SK-N-SH (cell line): Measurements from ENCODE around the gene PRELID3B.

Experiments used
- CHD2 ChIP-seq: fragments of 150-350 bp; IDR thresholded peaks from 2 replicates; pipeline ENCODE4 v1.6.1; 2018; ENCODE audit warnings: low read length; ENCODE audit not compliant: partially characterized antibody
- EZH2phosphoT487 ChIP-seq: fragments of 200-600 bp; sonication (generic); IDR thresholded peaks from 2 replicates; pipeline ENCODE4 v1.6.1; 2017; ENCODE audit warnings: low read depth, mixed run types, mild to moderate bottlenecking, antibody characterized with exemption, moderate library complexity, borderline replicate concordance
- ZBTB33 ChIP-seq: IDR thresholded peaks from 2 replicates; pipeline ENCODE4 v1.4.0; 2012; ENCODE audit warnings: low read depth, borderline replicate concordance
- TF ChIP-seq, protein P1 (sequence below): fragments of 200-600 bp; sonication (generic); IDR thresholded peaks from 2 replicates; pipeline ENCODE4 v1.6.1; 2017; ENCODE audit warnings: antibody characterized with exemption, mild to moderate bottlenecking, moderate library complexity
- TF ChIP-seq, protein P2 (sequence below): IDR thresholded peaks from 2 replicates; pipeline ENCODE4 v1.6.1; 2012; ENCODE audit warnings: mild to moderate bottlenecking, low read depth, low read length, moderate library complexity
- TF ChIP-seq, protein P3 (sequence below): IDR thresholded peaks from 2 replicates; pipeline ENCODE4 v1.4.0; 2012; ENCODE audit warnings: low read depth
- TF ChIP-seq, protein P4 (sequence below): fragments of 150-350 bp; IDR thresholded peaks from 2 replicates; pipeline ENCODE4 v1.6.1; 2016; ENCODE audit warnings: mild to moderate bottlenecking, low read depth, low read length
- TF ChIP-seq, protein P5 (sequence below): fragments of 150-350 bp; IDR thresholded peaks from 2 replicates; pipeline ENCODE4 v1.6.1; 2017; ENCODE audit warnings: antibody characterized with exemption, low read length, low read depth, borderline replicate concordance

- TF ChIP-seq EZH2phosphoT487 (no peak), CHD2 (no peak), ZBTB33 (no peak)
- TF ChIP-seq, protein P1, sequence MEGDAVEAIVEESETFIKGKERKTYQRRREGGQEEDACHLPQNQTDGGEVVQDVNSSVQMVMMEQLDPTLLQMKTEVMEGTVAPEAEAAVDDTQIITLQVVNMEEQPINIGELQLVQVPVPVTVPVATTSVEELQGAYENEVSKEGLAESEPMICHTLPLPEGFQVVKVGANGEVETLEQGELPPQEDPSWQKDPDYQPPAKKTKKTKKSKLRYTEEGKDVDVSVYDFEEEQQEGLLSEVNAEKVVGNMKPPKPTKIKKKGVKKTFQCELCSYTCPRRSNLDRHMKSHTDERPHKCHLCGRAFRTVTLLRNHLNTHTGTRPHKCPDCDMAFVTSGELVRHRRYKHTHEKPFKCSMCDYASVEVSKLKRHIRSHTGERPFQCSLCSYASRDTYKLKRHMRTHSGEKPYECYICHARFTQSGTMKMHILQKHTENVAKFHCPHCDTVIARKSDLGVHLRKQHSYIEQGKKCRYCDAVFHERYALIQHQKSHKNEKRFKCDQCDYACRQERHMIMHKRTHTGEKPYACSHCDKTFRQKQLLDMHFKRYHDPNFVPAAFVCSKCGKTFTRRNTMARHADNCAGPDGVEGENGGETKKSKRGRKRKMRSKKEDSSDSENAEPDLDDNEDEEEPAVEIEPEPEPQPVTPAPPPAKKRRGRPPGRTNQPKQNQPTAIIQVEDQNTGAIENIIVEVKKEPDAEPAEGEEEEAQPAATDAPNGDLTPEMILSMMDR, result no peak
- TF ChIP-seq, protein P2, sequence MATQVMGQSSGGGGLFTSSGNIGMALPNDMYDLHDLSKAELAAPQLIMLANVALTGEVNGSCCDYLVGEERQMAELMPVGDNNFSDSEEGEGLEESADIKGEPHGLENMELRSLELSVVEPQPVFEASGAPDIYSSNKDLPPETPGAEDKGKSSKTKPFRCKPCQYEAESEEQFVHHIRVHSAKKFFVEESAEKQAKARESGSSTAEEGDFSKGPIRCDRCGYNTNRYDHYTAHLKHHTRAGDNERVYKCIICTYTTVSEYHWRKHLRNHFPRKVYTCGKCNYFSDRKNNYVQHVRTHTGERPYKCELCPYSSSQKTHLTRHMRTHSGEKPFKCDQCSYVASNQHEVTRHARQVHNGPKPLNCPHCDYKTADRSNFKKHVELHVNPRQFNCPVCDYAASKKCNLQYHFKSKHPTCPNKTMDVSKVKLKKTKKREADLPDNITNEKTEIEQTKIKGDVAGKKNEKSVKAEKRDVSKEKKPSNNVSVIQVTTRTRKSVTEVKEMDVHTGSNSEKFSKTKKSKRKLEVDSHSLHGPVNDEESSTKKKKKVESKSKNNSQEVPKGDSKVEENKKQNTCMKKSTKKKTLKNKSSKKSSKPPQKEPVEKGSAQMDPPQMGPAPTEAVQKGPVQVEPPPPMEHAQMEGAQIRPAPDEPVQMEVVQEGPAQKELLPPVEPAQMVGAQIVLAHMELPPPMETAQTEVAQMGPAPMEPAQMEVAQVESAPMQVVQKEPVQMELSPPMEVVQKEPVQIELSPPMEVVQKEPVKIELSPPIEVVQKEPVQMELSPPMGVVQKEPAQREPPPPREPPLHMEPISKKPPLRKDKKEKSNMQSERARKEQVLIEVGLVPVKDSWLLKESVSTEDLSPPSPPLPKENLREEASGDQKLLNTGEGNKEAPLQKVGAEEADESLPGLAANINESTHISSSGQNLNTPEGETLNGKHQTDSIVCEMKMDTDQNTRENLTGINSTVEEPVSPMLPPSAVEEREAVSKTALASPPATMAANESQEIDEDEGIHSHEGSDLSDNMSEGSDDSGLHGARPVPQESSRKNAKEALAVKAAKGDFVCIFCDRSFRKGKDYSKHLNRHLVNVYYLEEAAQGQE, result no peak
- TF ChIP-seq, protein P3, sequence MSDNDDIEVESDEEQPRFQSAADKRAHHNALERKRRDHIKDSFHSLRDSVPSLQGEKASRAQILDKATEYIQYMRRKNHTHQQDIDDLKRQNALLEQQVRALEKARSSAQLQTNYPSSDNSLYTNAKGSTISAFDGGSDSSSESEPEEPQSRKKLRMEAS, result no peak
- TF ChIP-seq, protein P4, sequence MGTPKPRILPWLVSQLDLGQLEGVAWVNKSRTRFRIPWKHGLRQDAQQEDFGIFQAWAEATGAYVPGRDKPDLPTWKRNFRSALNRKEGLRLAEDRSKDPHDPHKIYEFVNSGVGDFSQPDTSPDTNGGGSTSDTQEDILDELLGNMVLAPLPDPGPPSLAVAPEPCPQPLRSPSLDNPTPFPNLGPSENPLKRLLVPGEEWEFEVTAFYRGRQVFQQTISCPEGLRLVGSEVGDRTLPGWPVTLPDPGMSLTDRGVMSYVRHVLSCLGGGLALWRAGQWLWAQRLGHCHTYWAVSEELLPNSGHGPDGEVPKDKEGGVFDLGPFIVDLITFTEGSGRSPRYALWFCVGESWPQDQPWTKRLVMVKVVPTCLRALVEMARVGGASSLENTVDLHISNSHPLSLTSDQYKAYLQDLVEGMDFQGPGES, result no peak
- TF ChIP-seq, protein P5, sequence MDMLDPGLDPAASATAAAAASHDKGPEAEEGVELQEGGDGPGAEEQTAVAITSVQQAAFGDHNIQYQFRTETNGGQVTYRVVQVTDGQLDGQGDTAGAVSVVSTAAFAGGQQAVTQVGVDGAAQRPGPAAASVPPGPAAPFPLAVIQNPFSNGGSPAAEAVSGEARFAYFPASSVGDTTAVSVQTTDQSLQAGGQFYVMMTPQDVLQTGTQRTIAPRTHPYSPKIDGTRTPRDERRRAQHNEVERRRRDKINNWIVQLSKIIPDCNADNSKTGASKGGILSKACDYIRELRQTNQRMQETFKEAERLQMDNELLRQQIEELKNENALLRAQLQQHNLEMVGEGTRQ, result no peak
These were observed 6.1 kb upstream of the PRELID3B start for GRCh38 chr20:59048681-59049030.
